Osteocyte (in vitro differentiated cells): ENCODE measurements around the gene SLC44A2. TPM values are rescaled to one million over a fixed set of nuclear protein-coding genes. Genes with fewer than 3 reads are reported as not detected.

Source experiments
- DNase-seq: peaks from one replicate; pipeline ENCODE4 v3.0.0; 2021; ENCODE audit warnings: mixed read lengths; ENCODE audit not compliant: unreplicated experiment; ENCODE audit errors: extremely low spot score
- H3K27ac Mint-ChIP-seq: one replicate; pipeline ENCODE4 v1.8.0; 2021; ENCODE audit warnings: mild to moderate bottlenecking, mixed read lengths; ENCODE audit not compliant: unreplicated experiment
- H3K27me3 Mint-ChIP-seq: one replicate; pipeline ENCODE4 v1.8.0; 2021; ENCODE audit warnings: mixed read lengths; ENCODE audit not compliant: unreplicated experiment
- H3K36me3 Mint-ChIP-seq: one replicate; pipeline ENCODE4 v1.8.0; 2021; ENCODE audit warnings: mixed read lengths; ENCODE audit not compliant: unreplicated experiment
- H3K4me1 Mint-ChIP-seq: one replicate; pipeline ENCODE4 v1.8.0; 2021; ENCODE audit warnings: mixed read lengths; ENCODE audit not compliant: unreplicated experiment
- H3K4me3 Mint-ChIP-seq: one replicate; pipeline ENCODE4 v1.8.0; 2021; ENCODE audit warnings: mild to moderate bottlenecking, moderate library complexity, mixed read lengths; ENCODE audit not compliant: unreplicated experiment
- H3K9me3 Mint-ChIP-seq: one replicate; pipeline ENCODE4 v1.8.0; 2021; ENCODE audit warnings: mixed read lengths; ENCODE audit not compliant: unreplicated experiment
- total RNA-seq: library from RNA; stranded (reverse); gene quantifications from 2 replicates; pipeline ENCODE4 v1.2.1, GENCODE V29; 2021
- TF ChIP-seq, protein P1 (sequence below): fragments of 200-600 bp; sonication (generic); IDR thresholded peaks from 2 replicates; pipeline ENCODE4 v1.5.0; 2021; ENCODE audit warnings: antibody characterized with exemption, mild to moderate bottlenecking, moderate library complexity

The SLC44A2 gene
- total RNA-seq, 1 donor from 2014 or later: 225 TPM

GRCh38 chr19:10680545-10681135 lies 55.3 kb downstream of the SLC44A2 start:
- peaks cover 38% of the 10 kb centered on the region for H3K36me3 Mint-ChIP-seq

DNA sequence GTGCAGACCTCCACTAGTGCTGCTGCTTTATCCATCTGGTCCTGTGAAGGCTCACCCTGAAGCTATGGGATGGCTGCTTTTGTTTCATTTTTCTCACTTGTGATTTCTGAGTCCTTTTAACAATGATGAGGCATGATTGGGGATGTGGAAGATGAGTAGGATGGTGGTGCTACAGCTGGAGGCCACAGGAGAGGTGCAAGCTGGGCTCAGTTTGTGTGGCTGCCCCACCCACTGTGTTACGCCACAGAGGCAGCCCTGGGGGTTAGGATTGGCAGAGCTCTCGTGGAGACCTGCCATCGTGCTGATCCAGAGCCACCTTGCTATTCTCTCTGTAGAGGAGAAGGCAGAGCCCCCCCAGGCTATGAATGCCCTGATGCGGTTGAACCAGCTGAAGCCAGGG lies 56.3 kb downstream of the SLC44A2 start:
- Mint-ChIP-seq H3K36me3 (peaks cover 38% of the 10 kb centered on the region), H3K4me1 (no peaks in the 10 kb centered on the region)
- DNase-seq: no peak

More at GRCh38 chr19:10680545-10681135, 55.3 kb downstream of the SLC44A2 start:
- Mint-ChIP-seq H3K9me3 (no peaks in the 10 kb centered on the region), H3K27ac (no peak overlapping the region), H3K4me3 (no peak overlapping the region), H3K4me1 (no peaks in the 10 kb centered on the region), H3K27me3 (no peaks in the 10 kb centered on the region)
- TF ChIP-seq, protein P1, sequence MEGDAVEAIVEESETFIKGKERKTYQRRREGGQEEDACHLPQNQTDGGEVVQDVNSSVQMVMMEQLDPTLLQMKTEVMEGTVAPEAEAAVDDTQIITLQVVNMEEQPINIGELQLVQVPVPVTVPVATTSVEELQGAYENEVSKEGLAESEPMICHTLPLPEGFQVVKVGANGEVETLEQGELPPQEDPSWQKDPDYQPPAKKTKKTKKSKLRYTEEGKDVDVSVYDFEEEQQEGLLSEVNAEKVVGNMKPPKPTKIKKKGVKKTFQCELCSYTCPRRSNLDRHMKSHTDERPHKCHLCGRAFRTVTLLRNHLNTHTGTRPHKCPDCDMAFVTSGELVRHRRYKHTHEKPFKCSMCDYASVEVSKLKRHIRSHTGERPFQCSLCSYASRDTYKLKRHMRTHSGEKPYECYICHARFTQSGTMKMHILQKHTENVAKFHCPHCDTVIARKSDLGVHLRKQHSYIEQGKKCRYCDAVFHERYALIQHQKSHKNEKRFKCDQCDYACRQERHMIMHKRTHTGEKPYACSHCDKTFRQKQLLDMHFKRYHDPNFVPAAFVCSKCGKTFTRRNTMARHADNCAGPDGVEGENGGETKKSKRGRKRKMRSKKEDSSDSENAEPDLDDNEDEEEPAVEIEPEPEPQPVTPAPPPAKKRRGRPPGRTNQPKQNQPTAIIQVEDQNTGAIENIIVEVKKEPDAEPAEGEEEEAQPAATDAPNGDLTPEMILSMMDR: no peak
- no peak for DNase-seq

GRCh38 chr19:10682397-10683063 lies 57.2 kb downstream of the SLC44A2 start:
- TF ChIP-seq, protein P1: no peak
- H3K27me3 Mint-ChIP-seq: no peaks in the 10 kb centered on the region
- no peak overlapping the region for H3K4me3 Mint-ChIP-seq
- H3K27ac Mint-ChIP-seq: peak overlapping the region; percentile 18
- no peaks in the 10 kb centered on the region for H3K9me3 Mint-ChIP-seq
- no peak for DNase-seq
- H3K36me3 Mint-ChIP-seq: peaks cover 38% of the 10 kb centered on the region
- H3K4me1 Mint-ChIP-seq: no peaks in the 10 kb centered on the region

More for the DNA sequence above, 56.3 kb downstream of the SLC44A2 start:
- Mint-ChIP-seq H3K4me3 (no peak overlapping the region), H3K9me3 (no peaks in the 10 kb centered on the region), H3K27me3 (no peaks in the 10 kb centered on the region), H3K27ac (no peak overlapping the region)
- TF ChIP-seq, protein P1: no peak

DNA sequence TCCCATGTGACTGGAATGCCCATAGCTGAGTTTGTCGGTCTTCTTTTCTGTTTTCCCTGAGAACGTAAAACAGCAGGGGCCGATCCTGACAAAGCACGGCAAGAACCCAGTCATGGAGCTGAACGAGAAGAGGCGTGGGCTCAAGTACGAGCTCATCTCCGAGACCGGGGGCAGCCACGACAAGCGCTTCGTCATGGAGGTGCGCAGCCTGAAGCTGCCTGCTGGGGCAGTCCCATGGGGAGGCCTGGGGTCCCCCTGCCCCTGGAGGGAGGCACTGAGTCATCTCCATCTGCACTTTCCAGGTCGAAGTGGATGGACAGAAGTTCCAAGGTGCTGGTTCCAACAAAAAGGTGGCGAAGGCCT lies 57.7 kb downstream of the SLC44A2 start:
- H3K36me3 Mint-ChIP-seq: peaks cover 39% of the 10 kb centered on the region
- H3K4me1 Mint-ChIP-seq: no peaks in the 10 kb centered on the region
- no peak overlapping the region for H3K4me3 Mint-ChIP-seq
- H3K27ac Mint-ChIP-seq: no peak overlapping the region
- no peaks in the 10 kb centered on the region for H3K27me3 Mint-ChIP-seq
- TF ChIP-seq, protein P1: no peak
- no peak for DNase-seq
- no peaks in the 10 kb centered on the region for H3K9me3 Mint-ChIP-seq

DNA sequence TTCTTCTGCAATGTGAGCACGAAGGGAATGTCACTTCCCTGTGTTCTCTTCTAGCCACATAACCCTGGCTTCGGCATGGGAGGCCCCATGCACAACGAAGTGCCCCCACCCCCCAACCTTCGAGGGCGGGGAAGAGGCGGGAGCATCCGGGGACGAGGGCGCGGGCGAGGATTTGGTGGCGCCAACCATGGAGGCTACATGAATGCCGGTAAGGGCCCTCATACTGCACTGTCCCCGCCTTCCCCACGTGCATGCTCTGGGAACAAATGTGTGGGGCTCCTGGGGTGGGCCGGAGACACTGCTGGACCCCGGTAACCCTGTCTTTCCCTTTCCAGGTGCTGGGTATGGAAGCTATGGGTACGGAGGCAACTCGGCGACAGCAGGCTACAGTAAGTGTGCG lies 58.2 kb downstream of the SLC44A2 start:
- Mint-ChIP-seq H3K4me1 (no peaks in the 10 kb centered on the region), H3K27me3 (no peaks in the 10 kb centered on the region), H3K27ac (no peak overlapping the region), H3K4me3 (no peak overlapping the region), H3K36me3 (peaks cover 36% of the 10 kb centered on the region), H3K9me3 (no peaks in the 10 kb centered on the region)
- TF ChIP-seq, protein P1: no peak
- no peak for DNase-seq
